Astrocyte of the cerebellum (primary cell): ENCODE results near the gene VWA8.

Experiments used
- DNase-seq: peaks from one replicate; pipeline ENCODE4 v3.0.0-alpha.2; 2011; ENCODE audit warnings: low read depth
- H3K4me3 ChIP-seq: 2 replicates; pipeline ENCODE4 v1.5.1; 2011; ENCODE audit warnings: mild to moderate bottlenecking, low read depth, low read length, moderate library complexity
- CTCF ChIP-seq: IDR thresholded peaks from 2 replicates; pipeline ENCODE4 v1.5.1; 2012; ENCODE audit warnings: low read length, low read depth, moderate library complexity, mild to moderate bottlenecking; ENCODE audit errors: missing control alignments
- in situ Hi-C: cut with HindIII; loops from 2 replicates; pipeline ENCODE4 v1.10.0; 2017; ENCODE audit warnings: low sequenced_read_pairs

The VWA8 gene

GRCh38 chr13:41971848-41972247 is 10.9 kb upstream of the VWA8 start:
- no peak for TF ChIP-seq CTCF
- no peak overlapping the region for H3K4me3 ChIP-seq
- in situ Hi-C loops, result no loop called here
- no peak for DNase-seq

- DNase-seq, result no peak
- in situ Hi-C loops, result no loop called here
- no peak overlapping the region for H3K4me3 ChIP-seq
- no peak for TF ChIP-seq CTCF
Observed at GRCh38 chr13:41970918-41971317, 10.0 kb upstream of the VWA8 start.

GRCh38 chr13:41970022-41970421 is 9.1 kb upstream of the VWA8 start:
- no peak for TF ChIP-seq CTCF
- DNase-seq, result no peak
- no peak overlapping the region for H3K4me3 ChIP-seq
- in situ Hi-C loops, result no loop called here

DNA sequence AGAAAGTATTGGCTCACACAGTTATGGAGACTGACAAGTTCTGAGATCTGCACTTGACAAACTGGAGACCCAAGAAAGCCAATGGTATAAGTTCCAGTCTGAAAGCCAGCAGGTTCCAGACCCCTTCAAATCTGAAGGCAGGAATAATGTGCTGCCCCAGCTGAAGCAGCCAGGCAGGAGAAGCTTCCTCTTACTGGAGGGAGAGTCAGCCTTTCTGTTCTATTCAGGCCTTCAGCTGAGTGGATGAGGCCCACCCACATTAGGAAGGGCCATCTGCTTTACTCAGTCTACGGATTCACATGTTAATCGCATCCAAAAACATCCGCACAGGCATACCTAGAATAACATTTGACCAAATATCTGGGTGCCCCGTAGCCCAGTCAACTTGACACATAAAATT is 8.2 kb upstream of the VWA8 start:
- H3K4me3 ChIP-seq, result no peak overlapping the region
- no peak for DNase-seq
- in situ Hi-C loops, result no loop called here
- TF ChIP-seq CTCF, result no peak

DNA sequence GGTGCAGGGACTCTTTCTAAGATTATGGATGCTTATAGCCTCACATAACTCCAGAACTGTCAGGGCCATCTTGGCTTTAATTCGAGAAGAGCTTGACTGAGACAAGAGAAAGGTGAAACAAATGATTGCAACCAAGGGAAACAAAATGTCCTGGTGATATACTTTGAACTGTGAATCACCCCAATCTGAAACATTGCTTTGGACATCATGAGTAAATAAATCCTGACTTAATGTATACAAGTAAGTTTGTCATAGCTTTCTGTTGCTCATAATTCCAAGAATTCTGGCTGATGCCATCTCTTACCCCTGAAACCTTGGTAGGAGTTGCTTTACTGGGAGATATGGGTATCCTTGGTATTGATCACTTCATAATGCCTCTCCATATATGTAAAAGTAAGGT is 5.8 kb upstream of the VWA8 start:
- TF ChIP-seq CTCF, result no peak
- no peak overlapping the region for H3K4me3 ChIP-seq
- in situ Hi-C loops, result no loop called here
- DNase-seq, result no peak

DNA sequence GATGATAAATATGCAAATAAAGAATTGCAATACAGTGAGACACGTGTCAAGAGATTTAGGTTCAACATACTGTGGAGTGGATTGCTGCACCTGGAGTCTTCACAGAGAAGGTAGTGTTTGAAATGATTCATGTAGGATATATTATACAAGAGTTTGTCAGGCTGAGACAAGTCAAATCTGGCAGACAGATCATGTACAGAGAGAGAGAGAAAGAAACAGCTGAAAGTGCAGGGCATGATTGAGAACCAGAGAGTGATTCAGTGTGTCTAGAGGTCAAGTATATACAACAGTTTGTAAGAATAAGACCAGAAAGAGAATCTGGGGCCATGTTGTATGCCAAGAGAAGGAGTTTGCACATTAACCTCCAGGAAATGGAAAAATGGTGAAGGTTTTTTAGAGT is 2.1 kb upstream of the VWA8 start:
- DNase-seq, result no peak
- TF ChIP-seq CTCF, result no peak
- no peak overlapping the region for H3K4me3 ChIP-seq
- in situ Hi-C loops, result no loop called here

GRCh38 chr13:41961466-41961760 is 504 bp upstream of the VWA8 start:
- H3K4me3 ChIP-seq, result peak overlapping the region; percentile 71
- in situ Hi-C loops, result no loop called here
- DNase-seq, result no peak
- no peak for TF ChIP-seq CTCF
